GM13977 (cell line): ENCODE data around the gene SLC35F2.
"Not testable (repeated sequence)": the region's sequence is repeated elsewhere in the genome, so short reads cannot be mapped to it uniquely, and the experiment has no call there.

ENCODE experiments used
- DNase-seq: peaks from one replicate; pipeline ENCODE4 v3.0.0; 2012; ENCODE audit warnings: low spot score
- CTCF ChIP-seq: IDR thresholded peaks from 2 replicates; pipeline ENCODE4 v1.5.1; 2012; ENCODE audit warnings: mild to moderate bottlenecking, control low read depth; ENCODE audit not compliant: insufficient read depth; ENCODE audit errors: extremely low read depth, missing control alignments
- in situ Hi-C: fragments of 300-500 bp; cut with MboI; formaldehyde crosslinking; loops from one replicate; pipeline ENCODE4 v1.12.0; 2022; ENCODE audit warnings: low sequenced_read_pairs, low pct_unique_long_range_greater_than_20kb, mixed read lengths, inconsistent platforms; ENCODE audit not compliant: unreplicated experiment

Gene SLC35F2

DNA sequence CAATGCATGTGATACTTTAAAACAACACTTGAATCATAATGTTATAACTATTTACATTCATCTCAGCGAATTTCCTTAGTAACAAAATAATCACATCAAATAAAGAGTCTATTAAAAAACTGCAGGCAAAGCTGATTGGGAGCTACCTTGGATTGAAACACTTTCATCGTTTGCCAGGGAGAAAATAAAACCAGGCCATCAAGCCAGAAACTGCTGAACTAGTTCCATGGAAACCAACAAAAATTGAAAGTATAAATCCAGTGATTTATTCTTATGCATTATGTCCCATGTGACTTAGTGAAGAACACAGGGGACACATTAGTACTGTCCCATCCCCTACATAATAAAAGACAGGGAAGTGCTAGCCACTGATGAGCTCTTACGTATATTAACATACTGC, 21.7 kb downstream of the SLC35F2 start:
- no peak for DNase-seq
- in situ Hi-C loops: no loop called here
- TF ChIP-seq CTCF: no peak

DNA sequence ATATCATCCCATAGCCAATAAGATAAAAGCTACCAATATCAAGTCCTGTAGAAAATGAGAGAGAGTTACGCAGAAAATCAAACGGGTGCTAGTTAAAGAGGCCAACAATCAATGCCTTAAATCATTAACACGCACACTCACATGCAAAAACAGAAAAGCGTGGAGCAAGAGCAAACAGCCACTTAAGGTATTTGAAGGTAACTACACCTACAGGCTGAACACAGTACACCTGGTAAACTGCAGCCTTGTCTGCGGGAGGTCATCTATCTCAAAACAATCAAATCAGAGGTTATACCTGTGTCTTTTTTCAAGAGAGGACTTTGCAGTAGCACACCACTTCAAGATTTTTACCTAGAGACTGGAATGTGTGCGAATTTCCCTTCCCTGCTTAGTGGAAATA, 23.6 kb downstream of the SLC35F2 start:
- no peak for DNase-seq
- TF ChIP-seq CTCF: no peak
- in situ Hi-C loops: no loop called here

DNA sequence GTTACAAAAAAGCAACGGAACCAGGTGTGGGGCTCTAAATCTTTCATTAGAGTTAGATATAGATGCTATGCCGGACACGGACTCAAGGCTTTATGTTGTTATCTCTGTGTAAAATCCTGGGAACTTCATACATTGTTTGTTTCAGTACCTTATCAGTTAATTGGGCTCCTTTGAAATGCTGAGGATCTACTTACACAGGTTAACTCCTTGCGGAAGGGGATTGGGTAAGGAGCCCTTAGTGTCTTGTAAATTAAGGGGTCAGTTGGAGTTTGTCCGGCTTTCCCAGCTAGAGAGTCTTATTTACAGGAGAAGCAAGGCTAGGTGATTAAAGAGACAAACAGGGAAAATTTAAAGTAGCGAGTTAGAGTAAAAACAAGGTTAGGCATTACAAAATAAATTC, 24.7 kb downstream of the SLC35F2 start:
- in situ Hi-C loops, DNase-seq: not testable (repeated sequence)

GRCh38 chr11:107830915-107831540, 27.6 kb downstream of the SLC35F2 start:
- TF ChIP-seq CTCF: no peak
- DNase-seq: no peak
- in situ Hi-C loops: no loop called here

GRCh38 chr11:107827041-107827440, 31.5 kb downstream of the SLC35F2 start:
- in situ Hi-C loops: no loop called here
- no peak for DNase-seq
- no peak for TF ChIP-seq CTCF

DNA sequence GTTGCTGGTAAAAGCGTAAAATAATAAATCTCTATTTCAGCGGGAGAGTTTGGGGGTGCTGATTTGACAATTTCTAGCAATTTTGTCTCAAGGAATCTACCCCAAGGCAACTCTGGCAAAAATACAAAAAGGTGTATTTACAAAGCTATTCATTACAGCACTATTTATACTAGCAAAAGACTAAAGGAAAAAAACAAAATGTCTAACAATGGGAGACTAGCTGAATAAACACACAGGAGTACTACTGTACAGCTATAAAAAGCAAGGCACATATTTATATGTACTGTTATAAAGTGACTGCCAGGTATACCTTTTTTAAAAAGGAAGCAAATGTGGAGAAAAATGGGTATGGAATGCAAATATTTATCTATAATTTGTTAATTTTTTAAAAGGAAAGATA, 32.7 kb downstream of the SLC35F2 start:
- TF ChIP-seq CTCF: no peak
- DNase-seq: no peak
- in situ Hi-C loops: no loop called here

GRCh38 chr11:107824668-107825369, 33.8 kb downstream of the SLC35F2 start:
- no peak for DNase-seq
- no peak for TF ChIP-seq CTCF
- in situ Hi-C loops: no loop called here
